Panc1 (cell line): Measurements from ENCODE around the gene RAP2C. TPM values are rescaled to one million over a fixed set of nuclear protein-coding genes. Genes with fewer than 3 reads are reported as not detected.

Source experiments
- ATAC-seq: fragments of 200-7000 bp; cut with Tn5 transposase; 2 replicates; pipeline ENCODE4 v1.9.1; 2020; ENCODE audit warnings: mild to moderate bottlenecking, moderate library complexity
- BruUV-seq: library from RNA; stranded (reverse); fragments of 400-500 nt; replicated peaks from 2 replicates; lab custom pipeline; 2021; lab: Mats Ljungman, UMichigan
- CTCF ChIA-PET: fragments of 300-600 bp; sonication (Branson Sonifier 250); formaldehyde crosslinking; loops from one replicate; lab custom pipeline; 2022; ENCODE audit warnings: antibody characterized with exemption; lab: Charles Lee
- POLR2A ChIA-PET: fragments of 300-600 bp; sonication (Branson Sonifier 250); formaldehyde crosslinking; loops from one replicate; lab custom pipeline; 2022; ENCODE audit warnings: antibody characterized with exemption; lab: Charles Lee
- DNase-seq: peaks from one replicate; pipeline ENCODE4 v3.0.0-alpha.2; 2010; ENCODE audit warnings: low read depth, low spot score
- H3K27ac ChIP-seq: 2 replicates; pipeline ENCODE4 v1.5.1; 2011; ENCODE audit warnings: mild to moderate bottlenecking, low read length, inconsistent platforms
- H3K27me3 ChIP-seq: fragments of 200-500 bp; sonication (Bioruptor generic); 2 replicates; pipeline ENCODE4 v1.6.0; 2014; ENCODE audit warnings: low read length, inconsistent platforms; ENCODE audit not compliant: control insufficient read depth, insufficient read depth
- H3K36me3 ChIP-seq: fragments of 200-500 bp; sonication (Bioruptor generic); 2 replicates; pipeline ENCODE4 v1.5.1; 2014; ENCODE audit warnings: inconsistent platforms, mild to moderate bottlenecking, low read length, moderate library complexity; ENCODE audit not compliant: control insufficient read depth, insufficient read depth
- H3K4me1 ChIP-seq: 2 replicates; pipeline ENCODE4 v1.5.1; 2011; ENCODE audit warnings: inconsistent platforms, mild to moderate bottlenecking, low read length, moderate library complexity; ENCODE audit not compliant: control insufficient read depth, insufficient read depth
- H3K4me3 ChIP-seq, 2 experiments: 2 replicates each; pipeline ENCODE4 v1.5.1; 2011 to 2012; ENCODE audit warnings: low read depth in 2 of 2, low read length in 2 of 2, mild to moderate bottlenecking in 2 of 2, inconsistent platforms in 1 of 2, moderate library complexity in 1 of 2
- H3K9me3 ChIP-seq: fragments of 200-500 bp; sonication (Bioruptor generic); 2 replicates; pipeline ENCODE4 v1.5.1; 2014; ENCODE audit warnings: low read depth, mild to moderate bottlenecking, inconsistent platforms, low read length, moderate library complexity; ENCODE audit not compliant: control insufficient read depth, insufficient read depth
- CTCF ChIP-seq: fragments of 450-650 bp; IDR thresholded peaks from 2 replicates; pipeline ENCODE4 v1.5.1; 2017; ENCODE audit warnings: mild to moderate bottlenecking
- POLR2AphosphoS5 ChIP-seq: IDR thresholded peaks from 2 replicates; pipeline ENCODE4 v1.6.1; 2012; ENCODE audit warnings: mild to moderate bottlenecking, low read depth, low read length, moderate library complexity
- REST ChIP-seq, 2 experiments: IDR thresholded peaks; 2 replicates each; pipeline ENCODE4 v1.6.1; 2011 to 2012; ENCODE audit warnings: low read depth in 2 of 2, control low read depth in 1 of 2, low read length in 1 of 2, mild to moderate bottlenecking in 1 of 2, moderate library complexity in 1 of 2; ENCODE audit not compliant: insufficient read depth in 1 of 2
- SIN3A ChIP-seq: IDR thresholded peaks from 2 replicates; pipeline ENCODE4 v1.6.1; 2012; ENCODE audit warnings: low read depth, mild to moderate bottlenecking, low read length, moderate library complexity, borderline replicate concordance; ENCODE audit not compliant: insufficient read depth
- TCF7L2 ChIP-seq: IDR thresholded peaks from 2 replicates; pipeline ENCODE4 v1.6.1; 2011; ENCODE audit warnings: mild to moderate bottlenecking, low read depth, low read length, inconsistent platforms
- in situ Hi-C: cut with HindIII; loops from 2 replicates; pipeline ENCODE4 v1.10.0; 2016; ENCODE audit warnings: low sequenced_read_pairs, low pct_unique_long_range_greater_than_20kb
- intact Hi-C: fragments of 100-400 bp; cut with micrococcal nuclease; formaldehyde crosslinking; loops from one replicate; pipeline ENCODE4 v1.10.0; 2022; ENCODE audit not compliant: unreplicated experiment
- total RNA-seq: library from RNA; stranded (reverse); gene quantifications from one replicate; pipeline ENCODE4 v1.2.1, GENCODE V29; 2021; ENCODE audit not compliant: unreplicated experiment

Gene RAP2C
- total RNA-seq, 1 experiment from 2014 or later: 36.2 TPM

DNA sequence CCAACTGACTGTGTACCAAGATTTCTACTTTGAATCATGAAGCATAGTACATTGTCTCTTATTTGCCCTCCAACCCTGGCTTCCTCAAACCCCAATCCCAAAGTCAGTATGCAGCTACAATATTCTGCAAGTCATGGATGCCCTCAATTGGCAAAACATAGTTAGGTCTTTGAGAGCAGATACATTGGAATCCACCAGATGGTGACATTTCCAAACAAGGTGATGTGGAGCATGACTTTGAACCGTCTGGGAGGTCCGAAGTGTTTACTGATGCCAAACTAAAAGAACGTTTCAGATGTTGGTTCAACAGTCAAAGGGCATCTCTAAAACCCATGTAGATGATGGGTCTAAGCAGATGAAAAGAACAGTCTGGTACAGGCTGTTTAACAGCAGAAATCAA, 47.8 kb downstream of the RAP2C start:
- H3K27ac ChIP-seq: no peak overlapping the region
- ATAC-seq: no peak
- POLR2A ChIA-PET: no interaction called here
- no peaks in the 10 kb centered on the region for H3K9me3 ChIP-seq
- H3K27me3 ChIP-seq: no peaks in the 10 kb centered on the region; the same call in 1 of the 2 replicates
- intact Hi-C loops (no loop called here), in situ Hi-C loops (no loop called here)
- no peaks in the 10 kb centered on the region for H3K36me3 ChIP-seq
- H3K4me3 ChIP-seq: no peak overlapping the region
- no peak for TF ChIP-seq REST (IDR thresholded peaks at IDR 0.05; ENCODE audit: insufficient read depth in 1 of 2, low read depth in 2 of 2, low read length in 1 of 2)
- no peak for TF ChIP-seq TCF7L2
- no peak for TF ChIP-seq SIN3A
- TF ChIP-seq CTCF: 0 out of 2 replicates have a peak, but pooled peaks have one; percentile 11
- no peak for TF ChIP-seq POLR2AphosphoS5
- DNase-seq: no peak
- BruUV-seq: no TSS peak
- no peaks in the 10 kb centered on the region for H3K4me1 ChIP-seq
- CTCF ChIA-PET: no interaction called here

DNA sequence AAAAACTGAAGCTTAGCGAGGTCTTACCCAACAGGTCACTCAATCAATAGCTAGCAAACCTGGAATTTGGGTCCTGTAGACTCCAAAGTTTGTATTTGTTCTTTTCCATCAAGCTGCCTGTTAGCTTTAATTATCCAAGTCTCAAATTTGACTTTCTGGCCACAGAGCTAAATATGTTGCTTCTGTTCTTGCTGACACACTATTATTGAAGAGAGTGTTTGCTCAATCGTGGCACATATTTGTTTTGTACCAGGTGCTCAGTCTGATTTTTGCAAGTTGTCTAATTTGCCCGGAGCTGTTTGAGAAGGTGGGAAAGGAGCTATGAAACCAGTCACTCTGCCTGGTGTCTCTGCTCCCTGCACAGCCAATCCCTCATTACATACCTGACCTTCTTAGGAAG, 49.7 kb downstream of the RAP2C start:
- H3K4me3 ChIP-seq: no peak overlapping the region
- H3K9me3 ChIP-seq: no peaks in the 10 kb centered on the region
- no peaks in the 10 kb centered on the region; the same call in 1 of the 2 replicates for H3K27me3 ChIP-seq
- intact Hi-C loops (no loop called here), in situ Hi-C loops (no loop called here)
- no peaks in the 10 kb centered on the region for H3K36me3 ChIP-seq
- ATAC-seq (no peak), DNase-seq (no peak)
- no TSS peak for BruUV-seq
- ChIA-PET POLR2A (no interaction called here), CTCF (no interaction called here)
- H3K27ac ChIP-seq: no peak overlapping the region
- H3K4me1 ChIP-seq: no peaks in the 10 kb centered on the region
- no peak for TF ChIP-seq TCF7L2
- no peak for TF ChIP-seq POLR2AphosphoS5
- TF ChIP-seq CTCF: no peak
- TF ChIP-seq REST (IDR thresholded peaks at IDR 0.05; ENCODE audit: insufficient read depth in 1 of 2, low read depth in 2 of 2, low read length in 1 of 2): no peak
- no peak for TF ChIP-seq SIN3A
